K562 (cell line): ENCODE data around the gene INTS13. TPM values are rescaled to one million over a fixed set of nuclear protein-coding genes. Genes with fewer than 3 reads are reported as not detected.

Experiments used
- ATAC-seq: fragments of 200-7000 bp; cut with Tn5 transposase; 3 replicates; pipeline ENCODE4 v1.9.1; 2020; ENCODE audit warnings: moderate library complexity
- BruUV-seq: library from RNA; stranded (reverse); fragments of 400-500 nt; replicated peaks from 2 replicates; lab custom pipeline; 2021; lab: Mats Ljungman, UMichigan
- CTCF ChIA-PET: fragments of 300-600 bp; formaldehyde crosslinking; extraction: SDS; loops from one replicate; lab custom pipeline; 2021; ENCODE audit warnings: low intra/inter-chr PET ratio; lab: Yijun Ruan, JAX
- POLR2A ChIA-PET: fragments of 300-600, 350-650 bp; sonication (Branson Sonifier 250); formaldehyde crosslinking; extraction: SDS; loops from one replicate; lab custom pipeline; 2021; ENCODE audit warnings: antibody characterized with exemption, inconsistent platforms; lab: Yijun Ruan, JAX
- DNase-seq, 4 experiments: peaks; one replicate each; pipeline versions ENCODE4 v3.0.0 to v3.0.0-alpha.2; 2011 to 2018; ENCODE audit warnings: low spot score in 3 of 4, mixed read lengths in 3 of 4; ENCODE audit errors: extremely low read depth in 1 of 4
- FAIRE-seq: peaks from 2 replicates; lab custom pipeline; 2011; peaks lifted over from hg19 to GRCh38; lab: Jason Lieb, UNC
- H2AFZ ChIP-seq: 2 replicates; pipeline ENCODE4 v1.6.0; 2011; ENCODE audit warnings: low read depth, low read length, control low read depth, inconsistent platforms
- H3K27ac ChIP-seq: fragments of 200-600 bp; 3 replicates; pipeline ENCODE4 v1.8.0; 2011; ENCODE audit warnings: low read depth, mild to moderate bottlenecking, control low read depth, inconsistent platforms, low read length, moderate library complexity, mixed read lengths; ENCODE audit errors: extremely low read depth
- H3K27me3 ChIP-seq, 2 experiments: fragments of 300-600 bp in 1 of 2; 2 replicates in 1 of 2; 3 replicates in 1 of 2; pipeline versions ENCODE4 v1.6.0 to v1.8.0; 2011; ENCODE audit warnings: inconsistent platforms in 2 of 2, low read length in 2 of 2, mild to moderate bottlenecking in 1 of 2, mixed read lengths in 1 of 2, moderate library complexity in 1 of 2; ENCODE audit not compliant: control insufficient read depth in 2 of 2, insufficient read depth in 2 of 2
- H3K36me3 ChIP-seq: fragments of 300-600 bp; 3 replicates; pipeline ENCODE4 v1.8.0; 2011; ENCODE audit warnings: mild to moderate bottlenecking, low read length, inconsistent platforms; ENCODE audit not compliant: control insufficient read depth, insufficient read depth
- H3K4me1 ChIP-seq, 2 experiments: fragments of 200-600 bp in 1 of 2; replicated peaks in 1 of 2; 2 replicates in 1 of 2; 3 replicates in 1 of 2; pipeline versions ENCODE4 v1.5.1 to v1.8.0; 2011; ENCODE audit warnings: inconsistent platforms in 2 of 2, low read length in 2 of 2, mild to moderate bottlenecking in 1 of 2, mixed read lengths in 1 of 2, moderate library complexity in 1 of 2; ENCODE audit not compliant: control insufficient read depth in 2 of 2, insufficient read depth in 2 of 2
- H3K4me2 ChIP-seq: 2 replicates; pipeline ENCODE4 v1.6.1; 2011; ENCODE audit warnings: low read length, control low read depth, inconsistent platforms, mixed read lengths; ENCODE audit not compliant: insufficient read depth
- H3K4me3 ChIP-seq: fragments of 200-600 bp; sonication (generic), shearing (Covaris generic); 2 replicates; pipeline ENCODE4 v1.5.1; 2016; ENCODE audit warnings: control low read depth, inconsistent platforms
- H3K79me2 ChIP-seq: fragments of 200-600 bp; 3 replicates; pipeline ENCODE4 v1.8.0; 2011; ENCODE audit warnings: low read length, inconsistent platforms; ENCODE audit not compliant: control insufficient read depth, insufficient read depth
- H3K9ac ChIP-seq, 2 experiments: 2 replicates each; pipeline versions ENCODE4 v1.6.0 to v1.6.1; 2011; ENCODE audit warnings: low read depth in 2 of 2, low read length in 2 of 2, control low read depth in 1 of 2, inconsistent platforms in 1 of 2, mild to moderate bottlenecking in 1 of 2, mixed read lengths in 1 of 2; ENCODE audit not compliant: insufficient read depth in 1 of 2
- H3K9me1 ChIP-seq: one replicate; pipeline ENCODE4 v1.6.0; 2011; ENCODE audit warnings: inconsistent platforms, mild to moderate bottlenecking, low read length, moderate library complexity; ENCODE audit not compliant: control insufficient read depth, insufficient read depth
- H3K9me3 ChIP-seq: replicated peaks from 2 replicates; pipeline ENCODE4 v1.5.1; 2011; ENCODE audit warnings: low read depth, low read length, inconsistent platforms; ENCODE audit not compliant: control insufficient read depth, insufficient read depth
- H4K20me1 ChIP-seq: replicated peaks from 2 replicates; pipeline ENCODE4 v1.6.1; 2011; ENCODE audit warnings: low read length, inconsistent platforms, mixed read lengths; ENCODE audit not compliant: control insufficient read depth, insufficient read depth
- CBFB ChIP-seq: sonication (generic); formaldehyde crosslinking; IDR thresholded peaks from 2 replicates; pipeline ENCODE4 v1.4.0; 2020; ENCODE audit warnings: mild to moderate bottlenecking, missing genetic modification reagents
- CHD2 ChIP-seq: IDR thresholded peaks from 2 replicates; pipeline ENCODE4 v1.6.1; 2011; ENCODE audit warnings: low read depth, low read length
- ELF2 ChIP-seq: fragments of 250-450 bp; sonication (Bioruptor Pico); IDR thresholded peaks from 2 replicates; pipeline ENCODE4 v1.5.0; 2021; ENCODE audit warnings: mild to moderate bottlenecking
- HLTF ChIP-seq: fragments of 450-650 bp; IDR thresholded peaks from 2 replicates; pipeline ENCODE4 v1.6.1; 2016
- RBM25 ChIP-seq: fragments of 200-400 bp; formaldehyde crosslinking; IDR thresholded peaks from 2 replicates; pipeline ENCODE4 v1.6.1; 2018; ENCODE audit warnings: low read length, low read depth, moderate library complexity; ENCODE audit not compliant: severe bottlenecking
- RFX7 ChIP-seq: fragments of 250-450 bp; sonication (Bioruptor Pico); IDR thresholded peaks from 2 replicates; pipeline ENCODE4 v1.5.1; 2021; ENCODE audit warnings: mild to moderate bottlenecking
- SRSF1 ChIP-seq: fragments of 200-400 bp; formaldehyde crosslinking; IDR thresholded peaks from 2 replicates; pipeline ENCODE4 v1.6.1; 2017; ENCODE audit warnings: mild to moderate bottlenecking, low read depth, low read length, moderate library complexity
- ZFPM2 ChIP-seq: fragments of 250-450 bp; sonication (Bioruptor Pico); IDR thresholded peaks from 2 replicates; pipeline ENCODE4 v1.5.1; 2022; ENCODE audit warnings: mild to moderate bottlenecking
- ZNF311 ChIP-seq: fragments of 250-450 bp; sonication (Bioruptor Pico); IDR thresholded peaks from 2 replicates; pipeline ENCODE4 v1.4.0; 2020; ENCODE audit warnings: mild to moderate bottlenecking, moderate library complexity
- ZNF717 ChIP-seq: fragments of 250-450 bp; sonication (Bioruptor Pico); IDR thresholded peaks from 2 replicates; pipeline ENCODE4 v1.5.0; 2021
- WGBS: fragments of 100-300 bp; shearing (Covaris generic); methylation state at CpG from one replicate; pipeline ENCODE4 v1.1.6; 2016; ENCODE audit warnings: low coverage, mixed read lengths; ENCODE audit not compliant: insufficient coverage; ENCODE audit errors: missing lambda C conversion rate; 5-methylcytosine and 5-hydroxymethylcytosine counted together
- in situ Hi-C: fragments of 300-500 bp; cut with MboI; formaldehyde crosslinking; loops from 4 replicates; pipeline ENCODE4 v1.15.0; 2018; ENCODE audit warnings: inconsistent platforms, mixed read lengths
- intact Hi-C: fragments of 100-400 bp; cut with micrococcal nuclease; formaldehyde crosslinking; loops from 2 replicates; pipeline ENCODE4 v1.14.2; 2022
- polyA plus RNA-seq, 8 experiments: library from polyadenylated mRNA; depleted of rRNA in 4 of 8; stranded (reverse) in 5 of 8; unstranded in 3 of 8; fragments of >200 nt; fragmentation: Nextera tagmentation in 2 of 8; fragmentation: Illumina TruSeq in 1 of 8; extraction: Ambion mirVana in 2 of 8; extraction: Trizol in 1 of 8; gene quantifications; 2 replicates each; pipeline versions ENCODE4 v1.2.1 to v1.2.3, GENCODE V29; 2011 to 2014; ENCODE audit warnings: inconsistent platforms in 1 of 8, missing spikeins in 1 of 8
- total RNA-seq, 7 experiments: library from RNA; depleted of rRNA in 6 of 7; stranded (reverse); fragments of >200 nt in 6 of 7; fragmentation: Illumina TruSeq in 2 of 7; extraction: Trizol in 2 of 7; gene quantifications; 2 replicates each; pipeline versions ENCODE4 v1.2.1 to v1.2.3, GENCODE V29; 2011 to 2021; ENCODE audit warnings: low replicate concordance in 1 of 7
- TF ChIP-seq, protein P1 (sequence below): fragments of 250-450 bp; sonication (Bioruptor Pico); IDR thresholded peaks from 2 replicates; pipeline ENCODE4 v1.8.0; 2021; ENCODE audit warnings: moderate library complexity, mild to moderate bottlenecking, inconsistent platforms
- TF ChIP-seq, protein P2 (sequence below): fragments of 250-450 bp; sonication (Bioruptor Pico); IDR thresholded peaks from 2 replicates; pipeline ENCODE4 v1.5.0; 2021
- TF ChIP-seq, protein P3 (sequence below): fragments of 250-450 bp; sonication (Bioruptor Pico); IDR thresholded peaks from 2 replicates; pipeline ENCODE4 v1.4.0; 2020; ENCODE audit warnings: mild to moderate bottlenecking, moderate library complexity
- TF ChIP-seq, protein P4 (sequence below): fragments of 450-650 bp; IDR thresholded peaks from 2 replicates; pipeline ENCODE4 v1.7.0; 2016; ENCODE audit warnings: borderline replicate concordance

INTS13 gene
- total and polyA plus RNA-seq, 9 of the 15 experiments (the other 6 are each of a cell fraction or from before 2014, with no cell fraction given): 48.3 to 91.8 (median 78.1) TPM

DNA sequence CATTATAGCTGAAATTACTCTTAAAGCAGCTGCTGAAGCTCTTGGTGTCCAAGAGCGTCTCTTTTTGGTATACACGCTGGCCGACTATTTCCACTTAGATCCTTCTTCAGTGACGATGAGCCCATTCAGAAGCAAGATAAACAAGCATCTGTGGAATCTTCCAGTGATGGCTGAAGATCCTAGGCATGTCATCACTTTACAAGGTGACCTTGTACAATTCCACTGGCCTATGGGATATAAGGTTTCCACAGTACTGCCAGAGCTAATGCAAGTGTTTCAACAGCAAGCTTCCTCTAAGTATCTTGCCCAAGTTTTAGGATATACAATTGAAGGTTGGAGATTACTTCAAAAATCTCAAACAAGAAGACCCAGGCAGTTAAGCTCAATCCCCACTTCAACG is 47.0 kb downstream of the INTS13 start:
- 82% methylated on average over 5 of the region's 5 CpGs for WGBS
- TF ChIP-seq RBM25 (no peak), ZNF311 (CRISPR knock-in tag) (no peak), ZFPM2 (CRISPR knock-in tag) (no peak), CBFB (CRISPR knock-in tag) (no peak), CHD2 (no peak), RFX7 (CRISPR knock-in tag) (no peak), ZNF717 (CRISPR knock-in tag) (no peak), SRSF1 (no peak), ELF2 (no peak), HLTF (no peak)
- TF ChIP-seq, protein P1, sequence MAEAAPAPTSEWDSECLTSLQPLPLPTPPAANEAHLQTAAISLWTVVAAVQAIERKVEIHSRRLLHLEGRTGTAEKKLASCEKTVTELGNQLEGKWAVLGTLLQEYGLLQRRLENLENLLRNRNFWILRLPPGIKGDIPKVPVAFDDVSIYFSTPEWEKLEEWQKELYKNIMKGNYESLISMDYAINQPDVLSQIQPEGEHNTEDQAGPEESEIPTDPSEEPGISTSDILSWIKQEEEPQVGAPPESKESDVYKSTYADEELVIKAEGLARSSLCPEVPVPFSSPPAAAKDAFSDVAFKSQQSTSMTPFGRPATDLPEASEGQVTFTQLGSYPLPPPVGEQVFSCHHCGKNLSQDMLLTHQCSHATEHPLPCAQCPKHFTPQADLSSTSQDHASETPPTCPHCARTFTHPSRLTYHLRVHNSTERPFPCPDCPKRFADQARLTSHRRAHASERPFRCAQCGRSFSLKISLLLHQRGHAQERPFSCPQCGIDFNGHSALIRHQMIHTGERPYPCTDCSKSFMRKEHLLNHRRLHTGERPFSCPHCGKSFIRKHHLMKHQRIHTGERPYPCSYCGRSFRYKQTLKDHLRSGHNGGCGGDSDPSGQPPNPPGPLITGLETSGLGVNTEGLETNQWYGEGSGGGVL (CRISPR knock-in tag): no peak
- TF ChIP-seq, protein P2, sequence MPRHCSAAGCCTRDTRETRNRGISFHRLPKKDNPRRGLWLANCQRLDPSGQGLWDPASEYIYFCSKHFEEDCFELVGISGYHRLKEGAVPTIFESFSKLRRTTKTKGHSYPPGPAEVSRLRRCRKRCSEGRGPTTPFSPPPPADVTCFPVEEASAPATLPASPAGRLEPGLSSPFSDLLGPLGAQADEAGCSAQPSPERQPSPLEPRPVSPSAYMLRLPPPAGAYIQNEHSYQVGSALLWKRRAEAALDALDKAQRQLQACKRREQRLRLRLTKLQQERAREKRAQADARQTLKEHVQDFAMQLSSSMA (CRISPR knock-in tag): no peak
- TF ChIP-seq, protein P3, sequence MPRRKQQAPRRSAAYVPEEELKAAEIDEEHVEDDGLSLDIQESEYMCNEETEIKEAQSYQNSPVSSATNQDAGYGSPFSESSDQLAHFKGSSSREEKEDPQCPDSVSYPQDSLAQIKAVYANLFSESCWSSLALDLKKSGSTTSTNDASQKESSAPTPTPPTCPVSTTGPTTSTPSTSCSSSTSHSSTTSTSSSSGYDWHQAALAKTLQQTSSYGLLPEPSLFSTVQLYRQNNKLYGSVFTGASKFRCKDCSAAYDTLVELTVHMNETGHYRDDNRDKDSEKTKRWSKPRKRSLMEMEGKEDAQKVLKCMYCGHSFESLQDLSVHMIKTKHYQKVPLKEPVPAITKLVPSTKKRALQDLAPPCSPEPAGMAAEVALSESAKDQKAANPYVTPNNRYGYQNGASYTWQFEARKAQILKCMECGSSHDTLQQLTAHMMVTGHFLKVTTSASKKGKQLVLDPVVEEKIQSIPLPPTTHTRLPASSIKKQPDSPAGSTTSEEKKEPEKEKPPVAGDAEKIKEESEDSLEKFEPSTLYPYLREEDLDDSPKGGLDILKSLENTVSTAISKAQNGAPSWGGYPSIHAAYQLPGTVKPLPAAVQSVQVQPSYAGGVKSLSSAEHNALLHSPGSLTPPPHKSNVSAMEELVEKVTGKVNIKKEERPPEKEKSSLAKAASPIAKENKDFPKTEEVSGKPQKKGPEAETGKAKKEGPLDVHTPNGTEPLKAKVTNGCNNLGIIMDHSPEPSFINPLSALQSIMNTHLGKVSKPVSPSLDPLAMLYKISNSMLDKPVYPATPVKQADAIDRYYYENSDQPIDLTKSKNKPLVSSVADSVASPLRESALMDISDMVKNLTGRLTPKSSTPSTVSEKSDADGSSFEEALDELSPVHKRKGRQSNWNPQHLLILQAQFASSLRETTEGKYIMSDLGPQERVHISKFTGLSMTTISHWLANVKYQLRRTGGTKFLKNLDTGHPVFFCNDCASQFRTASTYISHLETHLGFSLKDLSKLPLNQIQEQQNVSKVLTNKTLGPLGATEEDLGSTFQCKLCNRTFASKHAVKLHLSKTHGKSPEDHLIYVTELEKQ (CRISPR knock-in tag): no peak
- TF ChIP-seq, protein P4, sequence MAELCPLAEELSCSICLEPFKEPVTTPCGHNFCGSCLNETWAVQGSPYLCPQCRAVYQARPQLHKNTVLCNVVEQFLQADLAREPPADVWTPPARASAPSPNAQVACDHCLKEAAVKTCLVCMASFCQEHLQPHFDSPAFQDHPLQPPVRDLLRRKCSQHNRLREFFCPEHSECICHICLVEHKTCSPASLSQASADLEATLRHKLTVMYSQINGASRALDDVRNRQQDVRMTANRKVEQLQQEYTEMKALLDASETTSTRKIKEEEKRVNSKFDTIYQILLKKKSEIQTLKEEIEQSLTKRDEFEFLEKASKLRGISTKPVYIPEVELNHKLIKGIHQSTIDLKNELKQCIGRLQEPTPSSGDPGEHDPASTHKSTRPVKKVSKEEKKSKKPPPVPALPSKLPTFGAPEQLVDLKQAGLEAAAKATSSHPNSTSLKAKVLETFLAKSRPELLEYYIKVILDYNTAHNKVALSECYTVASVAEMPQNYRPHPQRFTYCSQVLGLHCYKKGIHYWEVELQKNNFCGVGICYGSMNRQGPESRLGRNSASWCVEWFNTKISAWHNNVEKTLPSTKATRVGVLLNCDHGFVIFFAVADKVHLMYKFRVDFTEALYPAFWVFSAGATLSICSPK: no peak

More for the DNA sequence above, 47.0 kb downstream of the INTS13 start:
- Histone ChIP-seq H3K79me2 (no peaks in the 10 kb centered on the region), H3K4me2 (no peak overlapping the region), H3K9ac (no peak overlapping the region), H3K4me1 (no peaks in the 10 kb centered on the region; a peak in 1 of 5 replicates), H4K20me1 (no peaks in the 10 kb centered on the region; the same call in 1 of the 2 replicates), H3K36me3 (no peaks in the 10 kb centered on the region), H3K4me3 (no peak overlapping the region), H3K9me3 (no peaks in the 10 kb centered on the region), H2AFZ (no peak overlapping the region), H3K27me3 (no peaks in the 10 kb centered on the region), H3K27ac (no peak overlapping the region), H3K9me1 (peaks cover 6% of the 10 kb centered on the region)
- FAIRE-seq (no peak), DNase-seq (no peak), ATAC-seq (no peak)
- CTCF ChIA-PET: no interaction called here
- in situ Hi-C loops (no loop called here), intact Hi-C loops (no loop called here)
- no TSS peak for BruUV-seq
- POLR2A ChIA-PET: interaction anchor here (1.0 to 1.4 kb wide), 2 partner anchors 12 to 78 kb away, joined by 3 to 4 read pairs; no protein-coding TSS in a partner anchor
